Trophoblast cell (in vitro differentiated cells and primary cell): ENCODE data around the gene CHD6.
A peak's percentile ranks its signal among the peaks of the same experiment; 100 is the strongest.

Experiments
- DNase-seq, 2 donors: peaks; one replicate each; pipeline ENCODE4 v3.0.0-alpha.2; 2016
- H2AFZ ChIP-seq: 2 replicates; pipeline ENCODE4 v1.6.1; 2013; ENCODE audit warnings: low read length, moderate library complexity, mild to moderate bottlenecking; ENCODE audit not compliant: insufficient read depth, poor library complexity
- H2AK5ac ChIP-seq: 2 replicates; pipeline ENCODE4 v1.6.1; 2013; ENCODE audit warnings: mild to moderate bottlenecking, low read length
- H2BK120ac ChIP-seq: 2 replicates; pipeline ENCODE4 v1.6.1; 2013; ENCODE audit warnings: low read length, mild to moderate bottlenecking, moderate library complexity; ENCODE audit not compliant: insufficient read depth, poor library complexity
- H2BK12ac ChIP-seq: 2 replicates; pipeline ENCODE4 v1.6.1; 2013; ENCODE audit warnings: mild to moderate bottlenecking, low read length, moderate library complexity
- H2BK5ac ChIP-seq: 2 replicates; pipeline ENCODE4 v1.6.1; 2013; ENCODE audit warnings: low read length, low read depth, moderate library complexity, mild to moderate bottlenecking; ENCODE audit not compliant: poor library complexity
- H3K14ac ChIP-seq: 2 replicates; pipeline ENCODE4 v1.6.1; 2013; ENCODE audit warnings: mild to moderate bottlenecking, low read length
- H3K18ac ChIP-seq: 2 replicates; pipeline ENCODE4 v1.6.1; 2013; ENCODE audit warnings: mild to moderate bottlenecking, low read length
- H3K23ac ChIP-seq: 2 replicates; pipeline ENCODE4 v1.6.1; 2013; ENCODE audit warnings: low read length
- H3K27ac ChIP-seq: 2 replicates; pipeline ENCODE4 v1.5.1; 2013; ENCODE audit warnings: low read depth, mild to moderate bottlenecking, inconsistent platforms, low read length, moderate library complexity
- H3K27me3 ChIP-seq: 2 replicates; pipeline ENCODE4 v1.6.1; 2013; ENCODE audit warnings: inconsistent platforms, mild to moderate bottlenecking, low read length, moderate library complexity; ENCODE audit not compliant: insufficient read depth
- H3K36me3 ChIP-seq, 2 experiments: 1 replicate in 1 of 2; 2 replicates in 1 of 2; pipeline ENCODE4 v1.6.1; 2013; ENCODE audit warnings: low read length in 2 of 2, mild to moderate bottlenecking in 2 of 2, moderate library complexity in 1 of 2; ENCODE audit not compliant: insufficient read depth in 2 of 2, control insufficient read depth in 1 of 2
- H3K4ac ChIP-seq: 2 replicates; pipeline ENCODE4 v1.6.1; 2013; ENCODE audit warnings: low read depth, mild to moderate bottlenecking, low read length, moderate library complexity
- H3K4me1 ChIP-seq, 2 experiments: 1 replicate in 1 of 2; 2 replicates in 1 of 2; pipeline ENCODE4 v1.6.1; 2013; ENCODE audit warnings: low read length in 2 of 2, mild to moderate bottlenecking in 2 of 2, moderate library complexity in 1 of 2; ENCODE audit not compliant: insufficient read depth in 2 of 2, control insufficient read depth in 1 of 2
- H3K4me2 ChIP-seq: 2 replicates; pipeline ENCODE4 v1.6.1; 2013; ENCODE audit warnings: inconsistent platforms, mild to moderate bottlenecking, low read length, moderate library complexity
- H3K4me3 ChIP-seq: 2 replicates; pipeline ENCODE4 v1.5.1; 2013; ENCODE audit warnings: mild to moderate bottlenecking, low read depth, low read length, inconsistent platforms
- H3K79me1 ChIP-seq: one replicate; pipeline ENCODE4 v1.6.1; 2013; ENCODE audit warnings: low read length
- H3K79me2 ChIP-seq: 2 replicates; pipeline ENCODE4 v1.6.1; 2013; ENCODE audit warnings: low read length, mild to moderate bottlenecking; ENCODE audit not compliant: control insufficient read depth, insufficient read depth, poor library complexity
- H3K9ac ChIP-seq: 2 replicates; pipeline ENCODE4 v1.6.1; 2013; ENCODE audit warnings: mild to moderate bottlenecking, low read length
- H3K9me3 ChIP-seq: 2 replicates; pipeline ENCODE4 v1.6.1; 2013; ENCODE audit warnings: low read depth, mild to moderate bottlenecking, control low read depth, inconsistent platforms, low read length; ENCODE audit not compliant: insufficient read depth
- H4K12ac ChIP-seq: 2 replicates; pipeline ENCODE4 v1.6.1; 2013; ENCODE audit warnings: low read depth, mild to moderate bottlenecking, low read length, moderate library complexity
- H4K8ac ChIP-seq: 2 replicates; pipeline ENCODE4 v1.6.1; 2013; ENCODE audit warnings: low read depth, mild to moderate bottlenecking, low read length, moderate library complexity
- H4K91ac ChIP-seq: one replicate; pipeline ENCODE4 v1.6.1; 2013; ENCODE audit warnings: low read depth, mild to moderate bottlenecking, low read length, moderate library complexity
- whole genome bisulfite sequencing: extraction: QIAGEN DNeasy Blood & Tissue Kit; methylation state at CpG from one replicate; pipeline ENCODE4 v1.1.7; 2013; ENCODE audit warnings: missing lambda C conversion rate; ENCODE audit not compliant: insufficient read length, insufficient coverage; ENCODE audit errors: extremely low coverage; 5-methylcytosine and 5-hydroxymethylcytosine counted together

The CHD6 gene

DNA sequence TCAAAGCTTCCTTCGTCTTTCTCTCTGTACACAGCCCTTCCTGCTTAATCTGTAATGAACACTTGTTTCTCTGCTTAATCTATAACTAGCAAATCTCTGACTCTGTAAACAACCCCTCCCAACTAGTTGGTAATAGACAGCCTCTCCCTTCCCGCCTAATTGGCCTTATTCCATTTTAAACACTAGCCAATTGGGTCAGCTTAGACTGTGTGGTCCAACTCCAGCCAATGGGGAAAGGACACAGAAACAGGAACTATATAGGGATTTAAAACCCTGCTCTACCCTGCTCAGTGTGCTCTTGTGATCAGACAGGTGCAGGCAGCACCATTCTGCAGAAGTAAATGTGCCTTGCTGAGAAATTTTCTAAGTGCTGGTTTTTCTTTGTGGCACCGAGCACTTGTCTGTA lies 18.5 kb downstream of the CHD6 start:
- Histone ChIP-seq H2BK12ac (no peak overlapping the region), H3K9ac (no peak overlapping the region), H3K79me2 (peaks cover 8% of the 10 kb centered on the region), H3K4me3 (no peak overlapping the region), H2BK120ac (no peak overlapping the region), H3K27me3 (no peaks in the 10 kb centered on the region), H3K79me1 (peaks cover 1% of the 10 kb centered on the region), H2BK5ac (no peak overlapping the region), H3K27ac (no peak overlapping the region), H3K4ac (peak overlapping the region; percentile 57), H3K18ac (no peak overlapping the region), H3K23ac (no peak overlapping the region), H4K8ac (no peak overlapping the region), H3K4me1 (no peaks in the 10 kb centered on the region), H3K36me3 (peaks cover 3 to 6% of the 10 kb centered on the region in 2 experiments), H2AK5ac (no peak overlapping the region), H3K14ac (no peak overlapping the region), H2AFZ (no peak overlapping the region), H3K4me2 (no peak overlapping the region), H4K91ac (no peak overlapping the region), H3K9me3 (peaks cover 19% of the 10 kb centered on the region), H4K12ac (no peak overlapping the region)
- DNase-seq: no peak
- no CpG with 5 or more reads among the region's 3 CpGs for WGBS

DNA sequence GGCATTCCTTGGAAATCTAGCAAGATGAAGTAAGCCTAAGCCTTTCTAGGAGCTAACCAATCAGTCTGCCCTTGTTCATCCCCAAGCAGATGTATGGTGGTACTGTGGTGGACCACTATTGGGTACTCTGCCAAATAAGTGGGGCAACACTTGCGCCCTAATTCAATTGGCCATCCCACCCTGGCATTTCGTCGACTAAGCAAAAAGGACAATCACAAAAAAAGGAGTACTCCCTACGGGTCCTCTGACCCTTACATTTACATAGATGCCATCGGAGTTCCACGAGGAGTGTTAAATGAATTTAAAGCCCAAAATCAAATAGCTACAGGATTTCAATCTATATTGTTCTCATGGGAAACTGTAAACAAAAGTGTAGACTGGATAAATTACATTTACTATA lies 19.5 kb downstream of the CHD6 start:
- Histone ChIP-seq H3K14ac (no peak overlapping the region), H3K4me1 (no peaks in the 10 kb centered on the region)
- no CpG with 5 or more reads among the region's 6 CpGs for WGBS

DNA sequence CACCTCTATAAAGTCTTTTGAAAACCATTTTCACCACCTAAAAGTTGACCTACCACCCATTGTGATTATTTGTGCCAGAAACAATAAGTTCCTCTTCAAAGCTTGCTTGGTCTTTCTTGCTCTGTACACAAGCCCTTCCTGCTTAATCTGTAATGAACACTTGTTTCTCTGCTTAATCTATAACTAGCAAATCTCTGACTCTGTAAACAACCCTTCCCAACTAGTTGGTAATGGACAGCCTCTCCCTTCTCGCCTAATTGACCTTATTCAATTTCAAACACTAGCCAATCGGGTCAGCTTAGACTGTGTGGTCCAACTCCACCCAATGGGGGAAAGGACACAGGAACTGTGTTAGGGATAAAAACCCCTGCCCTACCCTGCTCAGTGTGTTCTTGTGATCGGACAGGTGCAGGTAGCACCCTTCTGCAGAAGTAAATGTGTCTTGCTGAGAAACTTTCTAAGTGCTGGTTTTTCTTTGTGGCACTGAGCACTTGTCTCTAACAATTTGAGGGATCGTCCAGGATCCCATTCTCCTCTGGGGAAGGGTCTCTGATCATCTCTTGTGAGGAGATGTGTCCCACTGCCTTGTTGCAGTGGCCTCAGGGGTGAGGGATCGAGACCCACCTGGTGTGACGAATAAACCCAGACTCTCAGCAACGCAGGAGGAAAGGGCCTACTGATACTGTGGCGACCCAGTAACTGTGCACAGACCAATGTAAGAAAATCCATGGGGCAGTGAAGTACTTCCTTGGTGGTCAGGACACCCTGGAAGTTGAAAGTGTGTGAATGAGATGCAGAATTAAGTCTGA lies 23.5 kb downstream of the CHD6 start:
- H3K14ac ChIP-seq: no peak overlapping the region
- no peak for DNase-seq
- H3K27me3 ChIP-seq: no peaks in the 10 kb centered on the region
- H3K23ac ChIP-seq: no peak overlapping the region
- H3K9ac ChIP-seq: no peak overlapping the region
- H3K36me3 ChIP-seq: peaks cover 3 to 7% of the 10 kb centered on the region in 2 experiments
- H4K12ac ChIP-seq: no peak overlapping the region
- WGBS: no CpG with 5 or more reads among the region's 8 CpGs
- H4K91ac ChIP-seq: no peak overlapping the region
- no peaks in the 10 kb centered on the region for H3K4me1 ChIP-seq
- no peak overlapping the region for H4K8ac ChIP-seq
- no peak overlapping the region for H3K18ac ChIP-seq
- no peak overlapping the region for H2AK5ac ChIP-seq
- no peak overlapping the region for H3K27ac ChIP-seq
- no peak overlapping the region for H2AFZ ChIP-seq
- no peak overlapping the region for H2BK12ac ChIP-seq
- H3K79me2 ChIP-seq: peaks cover 2% of the 10 kb centered on the region
- H2BK5ac ChIP-seq: no peak overlapping the region
- H3K79me1 ChIP-seq: no peaks in the 10 kb centered on the region
- H3K4ac ChIP-seq: no peak overlapping the region
- H3K9me3 ChIP-seq: peaks cover 15% of the 10 kb centered on the region
- no peak overlapping the region for H3K4me2 ChIP-seq
- H3K4me3 ChIP-seq: no peak overlapping the region
- no peak overlapping the region for H2BK120ac ChIP-seq

More for the DNA sequence above, 19.5 kb downstream of the CHD6 start:
- Histone ChIP-seq H2AK5ac (no peak overlapping the region), H2AFZ (no peak overlapping the region), H3K18ac (no peak overlapping the region), H2BK12ac (no peak overlapping the region), H3K4me3 (no peak overlapping the region), H4K12ac (no peak overlapping the region), H4K8ac (no peak overlapping the region), H3K9me3 (peaks cover 20% of the 10 kb centered on the region), H3K23ac (no peak overlapping the region), H3K4ac (peak overlapping the region; percentile 58), H3K27me3 (no peaks in the 10 kb centered on the region), H3K79me1 (peaks cover 1% of the 10 kb centered on the region), H3K36me3 (peaks cover 3 to 7% of the 10 kb centered on the region in 2 experiments), H3K9ac (no peak overlapping the region), H3K79me2 (peaks cover 4% of the 10 kb centered on the region), H4K91ac (no peak overlapping the region), H2BK5ac (no peak overlapping the region), H3K27ac (no peak overlapping the region), H2BK120ac (no peak overlapping the region), H3K4me2 (no peak overlapping the region)
- no peak for DNase-seq

- Histone ChIP-seq H3K9me3 (peaks cover 10% of the 10 kb centered on the region), H3K4ac (no peak overlapping the region), H3K79me1 (no peaks in the 10 kb centered on the region), H3K79me2 (no peaks in the 10 kb centered on the region), H3K9ac (no peak overlapping the region), H4K12ac (no peak overlapping the region), H3K27ac (no peak overlapping the region), H4K8ac (no peak overlapping the region), H3K36me3 (peaks cover 3 to 7% of the 10 kb centered on the region in 2 experiments), H2AK5ac (no peak overlapping the region), H3K14ac (no peak overlapping the region), H3K4me3 (no peak overlapping the region), H2BK120ac (no peak overlapping the region), H3K18ac (no peak overlapping the region), H2AFZ (no peak overlapping the region), H3K4me1 (no peaks in the 10 kb centered on the region), H3K4me2 (no peak overlapping the region), H3K23ac (no peak overlapping the region), H2BK12ac (no peak overlapping the region), H4K91ac (no peak overlapping the region), H2BK5ac (no peak overlapping the region), H3K27me3 (no peaks in the 10 kb centered on the region)
- DNase-seq: no peak
- no CpG with 5 or more reads among the region's 3 CpGs for WGBS
Observed at GRCh38 chr20:41592516-41593216, 25.5 kb downstream of the CHD6 start.
